GOT3 (cell line): Measurements from ENCODE around the gene PKD1L1.

Source experiments
- DNase-seq: peaks from one replicate; lab custom pipeline; 2025; ENCODE audit warnings: mixed read lengths; lab: John Stamatoyannopoulos, UW

The PKD1L1 gene

DNA sequence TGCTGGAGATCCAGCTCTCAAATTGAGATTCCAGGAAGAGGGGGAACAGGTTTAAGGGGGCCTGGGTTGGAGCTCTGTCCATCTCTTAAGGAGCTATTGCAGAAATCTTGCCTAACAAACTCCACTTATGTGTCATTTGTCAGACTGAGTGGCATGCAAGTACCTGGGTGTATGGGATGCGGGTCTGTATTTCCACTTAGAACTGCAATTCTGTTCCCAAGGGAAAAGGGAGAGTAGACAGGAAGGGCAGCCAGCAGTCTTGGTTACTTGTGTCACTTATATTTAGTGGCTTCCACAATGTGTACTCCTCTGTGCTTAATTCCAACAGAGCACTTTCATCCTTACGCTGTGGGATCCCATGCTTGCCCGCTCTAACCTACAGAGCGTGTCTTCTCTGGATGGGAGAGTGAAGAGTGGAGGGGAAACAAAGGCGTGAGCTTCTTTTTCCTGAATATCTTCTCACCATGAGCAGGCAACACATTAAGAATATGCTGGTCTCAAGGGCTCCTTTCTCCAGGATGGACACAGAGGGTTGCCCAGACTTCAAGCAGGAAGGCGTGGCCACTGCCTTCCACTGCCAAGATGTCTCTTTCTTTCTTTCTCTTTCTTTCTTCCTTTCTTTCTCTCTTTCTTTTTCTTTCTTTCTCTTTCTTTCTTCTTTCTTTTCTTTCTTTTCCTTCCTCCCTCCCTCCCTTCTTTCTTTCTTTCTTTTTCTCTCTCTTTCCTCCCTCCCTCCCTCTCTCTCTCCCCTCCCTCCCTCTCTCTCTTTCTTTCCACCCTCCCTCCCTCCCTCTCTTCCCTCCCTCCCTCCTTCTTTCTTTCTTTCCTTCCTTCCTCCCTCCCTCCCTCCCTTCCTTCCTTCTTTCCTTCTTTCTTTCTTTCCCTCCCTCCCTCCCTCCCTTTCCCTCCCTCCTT, 212.6 kb downstream of the PKD1L1 start:
- DNase-seq = no peak

DNA sequence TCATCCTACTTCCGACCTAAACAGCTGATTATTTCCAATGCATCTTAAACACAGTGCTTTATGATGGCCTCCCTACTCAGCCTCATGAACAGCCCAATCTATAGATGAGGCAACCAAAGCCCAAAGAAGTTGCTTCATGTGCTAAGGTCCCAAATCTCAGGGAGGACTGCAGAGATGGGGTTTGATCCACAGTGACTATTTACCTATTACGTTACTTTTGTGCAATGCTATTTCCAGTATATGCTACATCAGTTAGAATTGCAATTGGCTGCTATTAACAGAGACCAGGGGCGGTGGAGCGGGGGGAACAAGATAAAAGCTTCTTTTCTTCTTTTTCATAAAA, 213.3 kb downstream of the PKD1L1 start:
- no peak for DNase-seq

DNA sequence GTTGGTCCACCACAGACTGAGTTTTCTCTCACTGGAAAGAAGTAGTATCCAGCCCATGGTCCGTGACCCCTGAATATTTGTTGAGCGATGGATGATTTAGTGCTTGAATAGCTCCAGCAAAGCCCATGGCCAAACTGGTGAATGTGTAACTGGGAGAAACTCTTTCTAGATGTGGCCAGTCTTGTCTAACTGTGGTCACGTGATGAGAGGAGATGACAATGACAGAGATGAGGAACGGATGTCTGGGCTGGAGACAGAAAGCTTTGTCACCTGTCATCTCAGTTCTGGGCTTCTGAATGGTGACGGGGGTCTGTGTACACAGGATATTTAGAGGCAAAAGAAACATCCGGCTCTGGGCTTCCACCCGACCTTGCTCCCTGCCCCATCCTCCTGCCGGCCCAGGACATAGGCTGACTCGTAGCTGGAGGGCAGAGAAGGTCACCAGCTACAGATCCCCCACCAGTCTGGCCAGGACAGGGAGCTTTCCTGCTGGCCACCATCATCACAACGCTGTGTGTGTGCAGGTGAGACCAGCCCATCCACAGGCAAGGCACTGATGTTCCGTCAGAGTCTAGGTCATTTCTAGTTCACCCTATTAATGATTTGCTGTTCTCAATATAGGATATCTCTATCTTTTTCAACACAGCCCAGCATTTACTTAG, 213.8 kb downstream of the PKD1L1 start:
- DNase-seq = no peak

DNA sequence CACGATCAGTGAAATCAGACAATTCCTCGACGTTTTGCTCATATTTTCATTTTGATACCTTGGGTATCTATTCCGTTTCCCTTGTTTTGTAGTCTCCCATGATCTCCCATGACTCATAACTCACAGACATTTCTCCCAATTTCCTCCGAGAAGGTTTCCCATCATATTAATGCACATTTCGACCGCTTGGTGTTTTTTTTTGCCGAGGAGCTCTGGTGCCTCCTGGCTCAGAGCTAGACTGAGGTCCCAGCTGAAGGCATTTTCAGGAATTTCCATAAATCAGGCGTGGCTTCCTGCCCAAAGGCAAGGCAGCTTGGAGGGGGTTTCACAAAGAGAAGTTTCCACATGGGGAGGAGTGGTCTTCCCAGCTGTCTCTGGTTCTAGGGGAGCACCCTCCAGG, 218.1 kb downstream of the PKD1L1 start:
- no peak for DNase-seq

GRCh38 chr7:47726047-47726726, 222.1 kb downstream of the PKD1L1 start:
- DNase-seq = no peak

GRCh38 chr7:47725031-47725780, 223.1 kb downstream of the PKD1L1 start:
- no peak for DNase-seq
